Uterus (tissue), 2 donors: Measurements from ENCODE around the gene METTL2B.
"Not testable (repeated sequence)": the region's sequence is repeated elsewhere in the genome, so short reads cannot be mapped to it uniquely, and the experiment has no call there.

Source experiments
- CTCF ChIP-seq, 4 experiments: fragments of 200-600 bp in 2 of 4; fragments of 450-650 bp in 2 of 4; sonication (generic) in 2 of 4; IDR thresholded peaks; one replicate each; pipeline ENCODE4 v1.5.1; 2016 to 2019; ENCODE audit warnings: antibody characterized with exemption in 4 of 4, mild to moderate bottlenecking in 2 of 4, moderate library complexity in 1 of 4
- POLR2A ChIP-seq, 2 donors: fragments of 450-650 bp; IDR thresholded peaks; one replicate each; pipeline ENCODE4 v1.6.1; 2016; ENCODE audit warnings: antibody characterized with exemption in 2 of 2, mild to moderate bottlenecking in 1 of 2, moderate library complexity in 1 of 2

- TF ChIP-seq CTCF, POLR2A (IDR thresholded peaks at IDR 0.05): not testable (repeated sequence)
Measured at GRCh38 chr7:128506819-128507218, 30.3 kb downstream of the METTL2B start.
